Type B pancreatic cell (in vitro differentiated cells): ENCODE data around the gene PLEKHG4. TPM values are rescaled to one million over a fixed set of nuclear protein-coding genes. Genes with fewer than 3 reads are reported as not detected.

ENCODE experiments used
- DNase-seq: peaks from one replicate; pipeline ENCODE4 v3.0.0; 2021; ENCODE audit warnings: mixed read lengths; ENCODE audit not compliant: unreplicated experiment; ENCODE audit errors: extremely low spot score
- H3K27ac Mint-ChIP-seq: 2 replicates; pipeline ENCODE4 v1.8.0; 2021; ENCODE audit warnings: mild to moderate bottlenecking, mixed read lengths
- H3K27me3 Mint-ChIP-seq: 2 replicates; pipeline ENCODE4 v1.8.0; 2021; ENCODE audit warnings: mixed read lengths
- H3K36me3 Mint-ChIP-seq: 2 replicates; pipeline ENCODE4 v1.8.0; 2021; ENCODE audit warnings: mixed read lengths
- H3K4me1 Mint-ChIP-seq: one replicate; pipeline ENCODE4 v1.8.0; 2021; ENCODE audit warnings: mixed read lengths; ENCODE audit not compliant: unreplicated experiment
- H3K4me3 Mint-ChIP-seq: 2 replicates; pipeline ENCODE4 v1.8.0; 2021; ENCODE audit warnings: mild to moderate bottlenecking, mixed read lengths
- H3K9me3 Mint-ChIP-seq: 2 replicates; pipeline ENCODE4 v1.8.0; 2021; ENCODE audit warnings: mixed read lengths
- total RNA-seq: library from RNA; stranded (reverse); gene quantifications from 2 replicates; pipeline ENCODE4 v1.2.1, GENCODE V29; 2021; ENCODE audit warnings: low replicate concordance
- TF ChIP-seq, protein P1 (sequence below): fragments of 200-600 bp; sonication (generic); conservative IDR thresholded peaks from 2 replicates; pipeline ENCODE4 v1.5.0; 2021; ENCODE audit warnings: antibody characterized with exemption, mild to moderate bottlenecking

PLEKHG4 gene
- total RNA-seq, 1 donor from 2014 or later: 3.8 TPM

DNA sequence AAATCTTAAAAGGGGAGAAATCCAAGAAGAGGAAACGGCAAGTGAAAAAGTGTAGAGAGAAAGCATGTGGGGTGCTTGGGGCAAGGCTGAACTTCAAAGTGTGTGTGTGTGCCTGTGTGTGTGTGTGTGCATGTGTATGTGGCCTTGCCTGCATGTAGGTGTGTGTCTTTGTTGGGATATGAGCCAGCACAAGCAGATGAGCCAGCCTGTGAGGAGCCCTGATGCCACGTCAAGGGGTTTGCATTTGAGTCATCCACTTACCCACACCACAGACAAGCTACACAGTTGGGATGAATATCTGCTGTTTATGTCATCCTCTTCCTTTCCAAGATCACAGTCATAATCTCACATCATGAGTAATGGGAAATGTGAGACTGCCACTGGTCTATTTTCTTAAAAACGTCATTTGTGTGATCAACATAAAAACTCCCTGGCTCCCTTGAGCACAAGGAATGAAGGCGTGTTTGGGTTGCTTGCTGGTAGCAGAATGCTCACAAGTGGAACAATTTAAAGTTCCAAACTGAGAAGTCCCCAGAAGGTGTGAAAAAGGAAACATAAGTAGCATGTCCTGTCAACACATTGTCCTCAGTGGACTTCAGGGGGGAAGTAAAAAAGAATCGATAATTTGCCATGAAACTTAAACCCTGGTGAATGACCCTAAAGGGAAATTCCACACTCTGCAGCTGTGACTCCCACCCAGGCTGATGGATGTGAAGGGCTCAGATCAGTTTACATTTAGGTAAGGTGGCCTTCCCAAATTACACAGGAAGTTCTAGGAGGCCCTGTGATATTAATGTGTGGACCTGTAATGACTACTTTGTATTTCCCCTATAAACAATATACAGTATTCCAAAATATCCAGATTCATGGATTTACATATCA is 32.5 kb downstream of the PLEKHG4 start:
- Mint-ChIP-seq H3K27ac (peak overlapping the region; percentile 65), H3K27me3 (no peaks in the 10 kb centered on the region), H3K36me3 (no peaks in the 10 kb centered on the region), H3K4me1 (peaks cover 13% of the 10 kb centered on the region), H3K9me3 (no peaks in the 10 kb centered on the region), H3K4me3 (no peak overlapping the region)
- no peak for DNase-seq
- TF ChIP-seq, protein P1, sequence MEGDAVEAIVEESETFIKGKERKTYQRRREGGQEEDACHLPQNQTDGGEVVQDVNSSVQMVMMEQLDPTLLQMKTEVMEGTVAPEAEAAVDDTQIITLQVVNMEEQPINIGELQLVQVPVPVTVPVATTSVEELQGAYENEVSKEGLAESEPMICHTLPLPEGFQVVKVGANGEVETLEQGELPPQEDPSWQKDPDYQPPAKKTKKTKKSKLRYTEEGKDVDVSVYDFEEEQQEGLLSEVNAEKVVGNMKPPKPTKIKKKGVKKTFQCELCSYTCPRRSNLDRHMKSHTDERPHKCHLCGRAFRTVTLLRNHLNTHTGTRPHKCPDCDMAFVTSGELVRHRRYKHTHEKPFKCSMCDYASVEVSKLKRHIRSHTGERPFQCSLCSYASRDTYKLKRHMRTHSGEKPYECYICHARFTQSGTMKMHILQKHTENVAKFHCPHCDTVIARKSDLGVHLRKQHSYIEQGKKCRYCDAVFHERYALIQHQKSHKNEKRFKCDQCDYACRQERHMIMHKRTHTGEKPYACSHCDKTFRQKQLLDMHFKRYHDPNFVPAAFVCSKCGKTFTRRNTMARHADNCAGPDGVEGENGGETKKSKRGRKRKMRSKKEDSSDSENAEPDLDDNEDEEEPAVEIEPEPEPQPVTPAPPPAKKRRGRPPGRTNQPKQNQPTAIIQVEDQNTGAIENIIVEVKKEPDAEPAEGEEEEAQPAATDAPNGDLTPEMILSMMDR: no peak

DNA sequence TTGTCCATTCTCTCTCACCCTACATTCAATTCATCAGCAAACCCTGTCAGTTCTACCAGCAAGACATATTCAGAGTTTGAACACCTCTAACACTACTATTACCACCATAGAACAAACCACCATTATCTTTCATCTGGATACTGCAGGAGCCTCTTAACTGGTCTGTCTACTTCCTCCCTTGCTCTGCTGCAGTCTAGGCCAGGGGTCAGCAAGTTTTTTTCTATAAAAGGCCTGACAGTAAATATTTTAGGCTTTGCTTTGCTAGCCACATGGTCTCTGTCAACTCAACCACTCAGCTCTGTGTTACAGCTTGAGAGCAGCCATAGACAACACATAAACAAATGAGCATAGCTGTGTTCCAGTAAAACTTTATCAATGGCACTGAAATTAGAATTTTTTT is 33.4 kb downstream of the PLEKHG4 start:
- no peak for DNase-seq
- TF ChIP-seq, protein P1: no peak
- Mint-ChIP-seq H3K4me3 (no peak overlapping the region), H3K9me3 (no peaks in the 10 kb centered on the region), H3K36me3 (no peaks in the 10 kb centered on the region), H3K27ac (peak overlapping the region; percentile 65), H3K27me3 (no peaks in the 10 kb centered on the region), H3K4me1 (peaks cover 13% of the 10 kb centered on the region)

DNA sequence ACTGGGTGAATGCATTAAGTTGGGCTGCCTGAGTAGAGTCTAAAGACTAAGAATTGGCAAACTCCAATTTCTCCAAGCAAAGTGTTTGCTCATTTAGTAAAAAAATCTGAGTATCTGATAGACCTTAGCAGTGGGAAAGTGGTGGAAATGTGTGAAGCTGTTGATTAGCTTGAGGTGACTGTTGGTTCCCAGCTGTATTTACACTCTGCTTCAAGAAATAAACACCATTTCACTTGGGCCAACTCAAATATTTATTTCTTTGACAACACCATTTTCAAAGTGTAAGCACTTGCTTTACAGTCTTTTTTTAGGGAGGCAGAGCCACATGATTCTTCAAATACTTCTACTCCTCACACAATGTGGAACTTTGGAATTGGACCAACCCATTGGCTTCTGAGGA is 38.5 kb downstream of the PLEKHG4 start:
- H3K9me3 Mint-ChIP-seq: no peaks in the 10 kb centered on the region
- no peaks in the 10 kb centered on the region for H3K36me3 Mint-ChIP-seq
- H3K4me1 Mint-ChIP-seq: peaks cover 6% of the 10 kb centered on the region

DNA sequence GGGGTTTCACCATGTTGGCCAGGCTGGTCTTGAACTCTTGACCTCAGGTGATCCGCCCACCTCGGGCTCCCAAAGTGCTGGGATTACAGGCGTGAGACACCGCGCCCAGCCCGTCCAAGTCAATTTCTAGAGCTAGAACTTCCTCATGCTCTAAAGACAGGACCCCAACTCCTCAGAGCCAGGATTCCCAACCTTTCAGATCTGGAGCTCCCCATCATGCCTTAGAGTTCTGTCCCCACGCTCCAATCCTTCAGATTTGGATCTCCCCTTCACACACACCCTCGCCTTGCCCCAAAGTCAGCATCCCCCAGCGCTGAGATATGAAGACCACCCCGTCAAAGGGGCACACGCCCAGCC is 46.8 kb downstream of the PLEKHG4 start:
- Mint-ChIP-seq H3K4me1 (peaks cover 8% of the 10 kb centered on the region), H3K27me3 (peaks cover 42% of the 10 kb centered on the region), H3K36me3 (no peaks in the 10 kb centered on the region), H3K4me3 (peak overlapping the region; percentile 92), H3K27ac (peak overlapping the region; percentile 24), H3K9me3 (no peaks in the 10 kb centered on the region)
- no peak for DNase-seq
- TF ChIP-seq, protein P1: no peak

More for the DNA sequence above, 38.5 kb downstream of the PLEKHG4 start:
- Mint-ChIP-seq H3K27me3 (peaks cover 29% of the 10 kb centered on the region), H3K4me3 (no peak overlapping the region), H3K27ac (no peak overlapping the region)
- TF ChIP-seq, protein P1: no peak
- no peak for DNase-seq

DNA sequence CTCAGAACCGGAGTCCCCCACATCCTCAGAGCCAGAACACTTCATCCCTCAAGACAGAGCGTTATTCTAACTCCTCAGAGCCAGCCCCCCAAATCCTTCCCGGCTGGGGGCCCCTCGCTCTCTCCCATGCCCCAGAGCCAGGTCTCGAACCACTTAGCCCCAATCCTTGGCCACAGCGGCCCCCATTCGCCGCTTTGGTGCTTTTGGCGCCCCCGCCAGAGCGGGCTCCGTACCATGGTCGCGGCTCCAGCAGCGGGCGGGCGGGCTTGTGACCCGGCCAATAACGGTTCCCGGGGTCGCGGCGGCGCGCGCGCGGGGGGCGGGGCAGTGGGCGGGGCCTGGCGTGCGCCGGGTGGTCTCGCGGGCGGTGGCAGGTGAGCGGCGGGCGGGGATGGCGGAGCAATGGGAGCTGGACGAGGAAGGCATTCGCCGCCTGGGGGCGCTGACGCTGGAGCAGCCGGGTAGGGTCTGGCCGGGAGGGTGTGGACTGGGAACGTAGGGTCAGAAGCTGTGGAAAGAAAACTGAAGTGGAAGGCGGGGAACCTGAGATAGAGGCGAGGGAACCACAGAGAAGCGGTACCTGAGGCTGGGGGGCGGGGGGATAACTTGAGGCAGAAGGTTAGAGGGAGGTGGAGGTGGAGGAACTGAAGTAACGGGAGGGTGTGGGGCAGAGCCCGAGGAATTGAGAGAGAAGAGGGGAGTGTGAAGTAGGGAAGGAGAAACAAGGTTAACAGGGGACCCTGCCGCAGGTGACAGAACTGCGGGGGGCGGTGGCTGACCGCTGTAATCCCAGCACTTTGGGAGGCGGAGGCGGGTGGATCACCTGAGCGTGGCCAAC is 47.4 kb downstream of the PLEKHG4 start, which contains the start of the genes KCTD19 and LRRC36:
TSS of gene KCTD19 (minus strand) at position 270 of the 838 bp plus-strand sequence. CDS start at position 236, 34 bp downstream.
TSS of gene LRRC36 (plus strand) at position 344 of the 838 bp plus-strand sequence. CDS start at position 392, 48 bp downstream.
- no peaks in the 10 kb centered on the region for H3K9me3 Mint-ChIP-seq
- peaks cover 36% of the 10 kb centered on the region for H3K27me3 Mint-ChIP-seq
- peak; percentile 89 for DNase-seq
- no peaks in the 10 kb centered on the region for H3K36me3 Mint-ChIP-seq
- peaks cover 8% of the 10 kb centered on the region for H3K4me1 Mint-ChIP-seq
- TF ChIP-seq, protein P1: peak; percentile 80
- peak within 1 kb of the TSS; percentile 92 for H3K4me3 Mint-ChIP-seq
- H3K27ac Mint-ChIP-seq: peak within 1 kb of the TSS; percentile 24
